Endothelial cell of umbilical vein (primary cell): ENCODE measurements around the gene ZC3H13. TPM values are rescaled to one million over a fixed set of nuclear protein-coding genes. Genes with fewer than 3 reads are reported as not detected.

Experiments
- BruUV-seq: library from RNA; stranded (reverse); fragments of 400-500 nt; replicated peaks from 2 replicates; lab custom pipeline; 2021; lab: Mats Ljungman, UMichigan
- CTCF ChIA-PET: fragments of 300-600, 350-600 bp; sonication (Branson Sonifier 250); formaldehyde crosslinking; loops from one replicate; lab custom pipeline; 2021; ENCODE audit warnings: antibody characterized with exemption, inconsistent platforms; lab: Charles Lee
- POLR2A ChIA-PET: fragments of 300-600, 350-600 bp; sonication (Branson Sonifier 250); formaldehyde crosslinking; loops from one replicate; lab custom pipeline; 2021; ENCODE audit warnings: antibody characterized with exemption, inconsistent platforms; lab: Charles Lee
- DNase-seq: peaks from one replicate; pipeline ENCODE4 v3.0.0-alpha.2; 2011; ENCODE audit warnings: low read depth, low spot score
- FAIRE-seq: peaks from 2 replicates; lab custom pipeline; 2011; peaks lifted over from hg19 to GRCh38; lab: Jason Lieb, UNC
- H2AFZ ChIP-seq: 2 replicates; pipeline ENCODE4 v1.6.0; 2012; ENCODE audit warnings: low read depth, low read length, control low read depth, inconsistent platforms
- H3K27ac ChIP-seq: 2 replicates; pipeline ENCODE4 v1.5.1; 2011; ENCODE audit warnings: low read depth, mild to moderate bottlenecking, control low read depth, low read length, moderate library complexity; ENCODE audit not compliant: insufficient read depth
- H3K27me3 ChIP-seq, 2 experiments: 2 replicates each; pipeline versions ENCODE4 v1.6.0 to v1.6.1; 2011; ENCODE audit warnings: low read length in 2 of 2, mixed read lengths in 1 of 2; ENCODE audit not compliant: control insufficient read depth in 2 of 2, insufficient read depth in 2 of 2
- H3K36me3 ChIP-seq, 2 experiments: 2 replicates in 1 of 2; 3 replicates in 1 of 2; pipeline ENCODE4 v1.5.1; 2011; ENCODE audit warnings: low read length in 2 of 2, mild to moderate bottlenecking in 1 of 2, moderate library complexity in 1 of 2; ENCODE audit not compliant: control insufficient read depth in 2 of 2, insufficient read depth in 2 of 2; ENCODE audit errors: extremely low read depth in 1 of 2
- H3K4me1 ChIP-seq: 3 replicates; pipeline ENCODE4 v1.5.1; 2011; ENCODE audit warnings: mild to moderate bottlenecking, low read length; ENCODE audit not compliant: control insufficient read depth, insufficient read depth; ENCODE audit errors: extremely low read depth
- H3K4me2 ChIP-seq: 2 replicates; pipeline ENCODE4 v1.6.1; 2011; ENCODE audit warnings: low read length, control low read depth, mixed read lengths; ENCODE audit not compliant: insufficient read depth
- H3K4me3 ChIP-seq, 3 experiments: fragments of 200-600 bp in 1 of 3; sonication (generic), shearing (Covaris generic) in 1 of 3; replicated peaks in 1 of 3; 2 replicates each; pipeline ENCODE4 v1.5.1; 2011 to 2016; ENCODE audit warnings: control low read depth in 3 of 3, low read length in 3 of 3, mild to moderate bottlenecking in 2 of 3, inconsistent platforms in 1 of 3, low read depth in 1 of 3, moderate library complexity in 1 of 3; ENCODE audit not compliant: insufficient read depth in 1 of 3
- H3K79me2 ChIP-seq: 2 replicates; pipeline ENCODE4 v1.6.0; 2012; ENCODE audit warnings: low read length, inconsistent platforms; ENCODE audit not compliant: control insufficient read depth, insufficient read depth
- H3K9ac ChIP-seq: replicated peaks from 2 replicates; pipeline ENCODE3; 2011; ENCODE audit warnings: low read length, control low read depth; ENCODE audit not compliant: insufficient read depth; ENCODE audit errors: extremely low read depth
- H3K9me1 ChIP-seq: replicated peaks from 3 replicates; pipeline ENCODE4 v1.6.0; 2011; ENCODE audit warnings: mild to moderate bottlenecking, low read length; ENCODE audit not compliant: control insufficient read depth, insufficient read depth; ENCODE audit errors: extremely low read depth
- H3K9me3 ChIP-seq: replicated peaks from 2 replicates; pipeline ENCODE4 v1.5.1; 2012; ENCODE audit warnings: low read length, inconsistent platforms; ENCODE audit not compliant: control insufficient read depth, insufficient read depth
- H4K20me1 ChIP-seq: replicated peaks from 2 replicates; pipeline ENCODE3; 2011; ENCODE audit warnings: mild to moderate bottlenecking, low read length; ENCODE audit not compliant: control insufficient read depth, insufficient read depth; ENCODE audit errors: extremely low read depth
- CTCF ChIP-seq, 2 donors: IDR thresholded peaks; 1 replicate in 1 of 2; 2 replicates in 1 of 2; pipeline ENCODE4 v1.5.1; 2011; ENCODE audit warnings: low read length in 2 of 2, mild to moderate bottlenecking in 2 of 2, moderate library complexity in 2 of 2, control low read depth in 1 of 2, inconsistent platforms in 1 of 2, low read depth in 1 of 2; ENCODE audit not compliant: insufficient read depth in 1 of 2; ENCODE audit errors: extremely low read depth in 1 of 2
- EZH2 ChIP-seq: IDR thresholded peaks from 2 replicates; pipeline ENCODE4 v1.6.1; 2012; ENCODE audit warnings: borderline replicate concordance, low read depth, mild to moderate bottlenecking, moderate library complexity, low read length, inconsistent platforms; ENCODE audit not compliant: severe bottlenecking
- GATA2 ChIP-seq: IDR thresholded peaks from 2 replicates; pipeline ENCODE4 v1.7.0; 2011; ENCODE audit warnings: low read depth, mild to moderate bottlenecking, moderate library complexity, mixed read lengths, low read length; ENCODE audit not compliant: insufficient read length, insufficient read depth
- JUN ChIP-seq: IDR thresholded peaks from 2 replicates; pipeline ENCODE4 v1.6.1; 2011; ENCODE audit warnings: borderline replicate concordance, low read depth; ENCODE audit not compliant: insufficient read length, insufficient read depth
- MYC ChIP-seq: IDR thresholded peaks from one replicate; pipeline ENCODE4 v1.6.1; 2011; ENCODE audit warnings: mild to moderate bottlenecking, low read depth, low read length
- POLR2AphosphoS5 ChIP-seq: IDR thresholded peaks from 2 replicates; pipeline ENCODE4 v1.6.1; 2012; ENCODE audit warnings: low read depth, mild to moderate bottlenecking, control low read depth, low read length, moderate library complexity; ENCODE audit not compliant: insufficient read depth
- dilution Hi-C: fragments of 300-500 bp; cut with MboI; formaldehyde crosslinking; loops from one replicate; pipeline ENCODE4 v1.15.0; 2019; ENCODE audit warnings: low sequenced_read_pairs; ENCODE audit not compliant: extremely low pct_ligation_motif_present
- intact Hi-C: fragments of 100-400 bp; cut with micrococcal nuclease; formaldehyde crosslinking; loops from one replicate; pipeline ENCODE4 v1.10.0; 2022
- polyA plus RNA-seq, 4 experiments: library from polyadenylated mRNA; depleted of rRNA in 3 of 4; stranded (reverse) in 3 of 4; unstranded in 1 of 4; fragments of >200 nt; gene quantifications; 2 replicates each; pipeline versions ENCODE4 v1.2.1 to v1.2.3, GENCODE V29; 2011 to 2012; ENCODE audit warnings: missing spikeins in 1 of 4
- total RNA-seq: library from RNA; stranded (reverse); gene quantifications from 2 replicates; pipeline ENCODE4 v1.2.3, GENCODE V29; 2021
- TF ChIP-seq, protein P1 (sequence below): IDR thresholded peaks from 2 replicates; pipeline ENCODE4 v1.6.1; 2011; ENCODE audit not compliant: insufficient read depth, insufficient read length

ZC3H13 gene
- total and polyA plus RNA-seq, 2 donors (not counting 3 experiments of a cell fraction or from before 2014, with no cell fraction given): 3.8 to 36.6 TPM

GRCh38 chr13:45932676-45933075 lies 119.9 kb downstream of the ZC3H13 start:
- H3K4me1 ChIP-seq: no peaks in the 10 kb centered on the region
- no TSS peak for BruUV-seq
- no peaks in the 10 kb centered on the region for H3K9me1 ChIP-seq
- FAIRE-seq (no peak), DNase-seq (no peak)
- ChIA-PET POLR2A (no interaction called here), CTCF (interaction anchor here (0.7 kb wide), 1 partner anchor 125 kb away, joined by 3 read pairs; no protein-coding TSS in a partner anchor)
- no peak overlapping the region for H3K27ac ChIP-seq
- dilution Hi-C loops: no loop called here
- no peak overlapping the region for H2AFZ ChIP-seq
- no peak for TF ChIP-seq CTCF (IDR thresholded peaks at IDR 0.05; ENCODE audit: extremely low read depth in 1 of 2, insufficient read depth in 1 of 2, low read depth in 1 of 2, low read length in 2 of 2)
- no peak for TF ChIP-seq MYC
- no peak for TF ChIP-seq POLR2AphosphoS5
- TF ChIP-seq, protein P1, sequence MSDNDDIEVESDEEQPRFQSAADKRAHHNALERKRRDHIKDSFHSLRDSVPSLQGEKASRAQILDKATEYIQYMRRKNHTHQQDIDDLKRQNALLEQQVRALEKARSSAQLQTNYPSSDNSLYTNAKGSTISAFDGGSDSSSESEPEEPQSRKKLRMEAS: no peak
- TF ChIP-seq GATA2: no peak
- no peak for TF ChIP-seq EZH2
- no peak for TF ChIP-seq JUN
- no peaks in the 10 kb centered on the region for H3K9me3 ChIP-seq
- H3K4me3 ChIP-seq: no peak overlapping the region
- H3K9ac ChIP-seq: no peak overlapping the region
- H3K79me2 ChIP-seq: no peaks in the 10 kb centered on the region
- peaks cover 12 to 13% of the 10 kb centered on the region in 2 experiments for H3K27me3 ChIP-seq
- no peaks in the 10 kb centered on the region for H4K20me1 ChIP-seq
- H3K36me3 ChIP-seq: no peaks in the 10 kb centered on the region
- H3K4me2 ChIP-seq: no peak overlapping the region
- intact Hi-C loops: no loop called here
